ENCODE measurements around the gene PRPF6. TPM values are rescaled to one million over a fixed set of nuclear protein-coding genes. Genes with fewer than 3 reads are reported as not detected.

The PRPF6 gene
- polyA plus RNA-seq, 1 donor from 2014 or later: 91.9 TPM

DNA sequence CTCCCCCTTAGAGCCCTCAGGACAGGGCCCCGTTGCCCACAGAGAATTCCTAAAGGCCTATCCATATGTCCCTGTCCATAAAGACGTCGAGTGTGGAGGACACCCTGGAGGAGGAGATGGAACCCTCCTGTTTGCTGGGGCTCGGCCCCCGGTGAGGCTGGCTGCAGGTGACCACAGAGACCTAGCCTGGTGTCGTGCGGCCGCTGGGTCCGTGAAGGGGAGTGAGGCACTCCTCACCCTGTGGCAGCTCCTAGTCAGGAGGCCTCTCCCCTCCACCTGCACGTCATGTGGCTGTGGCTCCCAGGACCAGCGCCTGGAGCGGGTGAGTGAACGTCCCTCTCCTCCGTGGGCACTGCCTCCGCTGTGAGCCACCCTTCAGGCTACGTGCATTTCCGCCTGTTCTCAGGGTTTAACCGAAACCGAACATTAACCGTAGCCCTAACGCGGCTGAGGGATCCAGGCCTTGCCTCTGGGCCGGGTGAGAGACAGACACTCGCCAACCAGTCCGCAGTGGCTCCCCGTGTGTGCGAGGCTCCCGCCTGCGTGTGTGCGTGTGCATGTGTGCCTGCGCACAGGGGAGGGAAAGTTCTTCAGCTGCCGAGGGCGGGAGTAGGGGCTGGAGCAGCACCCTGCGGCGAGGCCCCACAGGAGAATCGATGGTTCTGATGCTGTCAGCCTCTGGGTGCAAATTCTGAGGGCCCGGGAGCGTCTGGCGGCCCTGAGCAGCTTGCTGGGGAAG is 76.1 kb downstream of the PRPF6 start:
- Histone ChIP-seq H2AFZ (ENCODE audit: low read depth, low read length) (no peak overlapping the region), H3K4me3 (ENCODE audit: low read length) (no peak overlapping the region), H3K4me2 (ENCODE audit: low read length) (no peak overlapping the region), H4K20me1 (ENCODE audit: insufficient read depth) (no peaks in the 10 kb centered on the region), H3K9me2 (ENCODE audit: insufficient read depth, low read length) (no peaks in the 10 kb centered on the region), H3K79me2 (replicated peaks; ENCODE audit: insufficient read depth, low read length) (no peaks in the 10 kb centered on the region), H3K9me3 (ENCODE audit: low read length) (no peaks in the 10 kb centered on the region), H3F3A (ENCODE audit: insufficient read depth, low read length, poor library complexity, severe bottlenecking) (no peaks in the 10 kb centered on the region), H3K27me3 (ENCODE audit: insufficient read depth, low read depth, low read length) (peaks cover 3% of the 10 kb centered on the region), H3K36me3 (ENCODE audit: insufficient read depth, low read length) (no peaks in the 10 kb centered on the region), H3K9ac (ENCODE audit: low read length) (no peak overlapping the region), H3K27ac (ENCODE audit: low read length) (no peak overlapping the region)
- no peak for TF ChIP-seq MXI1 (conservative IDR thresholded peaks at IDR 0.05; ENCODE audit: poor library complexity, severe bottlenecking)
- no peak for TF ChIP-seq EZH2 (IDR thresholded peaks at IDR 0.05; ENCODE audit: borderline replicate concordance, insufficient read depth, low read length, poor library complexity, severe bottlenecking)
- TF ChIP-seq, protein P1, sequence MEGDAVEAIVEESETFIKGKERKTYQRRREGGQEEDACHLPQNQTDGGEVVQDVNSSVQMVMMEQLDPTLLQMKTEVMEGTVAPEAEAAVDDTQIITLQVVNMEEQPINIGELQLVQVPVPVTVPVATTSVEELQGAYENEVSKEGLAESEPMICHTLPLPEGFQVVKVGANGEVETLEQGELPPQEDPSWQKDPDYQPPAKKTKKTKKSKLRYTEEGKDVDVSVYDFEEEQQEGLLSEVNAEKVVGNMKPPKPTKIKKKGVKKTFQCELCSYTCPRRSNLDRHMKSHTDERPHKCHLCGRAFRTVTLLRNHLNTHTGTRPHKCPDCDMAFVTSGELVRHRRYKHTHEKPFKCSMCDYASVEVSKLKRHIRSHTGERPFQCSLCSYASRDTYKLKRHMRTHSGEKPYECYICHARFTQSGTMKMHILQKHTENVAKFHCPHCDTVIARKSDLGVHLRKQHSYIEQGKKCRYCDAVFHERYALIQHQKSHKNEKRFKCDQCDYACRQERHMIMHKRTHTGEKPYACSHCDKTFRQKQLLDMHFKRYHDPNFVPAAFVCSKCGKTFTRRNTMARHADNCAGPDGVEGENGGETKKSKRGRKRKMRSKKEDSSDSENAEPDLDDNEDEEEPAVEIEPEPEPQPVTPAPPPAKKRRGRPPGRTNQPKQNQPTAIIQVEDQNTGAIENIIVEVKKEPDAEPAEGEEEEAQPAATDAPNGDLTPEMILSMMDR (IDR thresholded peaks at IDR 0.05; ENCODE audit: poor library complexity, severe bottlenecking): no peak
- TF ChIP-seq EP300 (conservative IDR thresholded peaks at IDR 0.05; ENCODE audit: poor library complexity, severe bottlenecking): no peak
- TF ChIP-seq RAD21 (conservative IDR thresholded peaks at IDR 0.05): no peak
- TF ChIP-seq REST (IDR thresholded peaks at IDR 0.05; ENCODE audit: borderline replicate concordance): no peak
- no peak for TF ChIP-seq POLR2AphosphoS5 (IDR thresholded peaks at IDR 0.05)
- no peak for TF ChIP-seq SMC3 (conservative IDR thresholded peaks at IDR 0.05; ENCODE audit: poor library complexity)
- no peak for TF ChIP-seq TAF1 (IDR thresholded peaks at IDR 0.05; ENCODE audit: low read depth)

- Histone ChIP-seq H3K9ac (ENCODE audit: low read length) (no peak overlapping the region), H3K4me3 (ENCODE audit: low read length) (no peak overlapping the region), H4K20me1 (ENCODE audit: insufficient read depth) (no peaks in the 10 kb centered on the region), H3F3A (ENCODE audit: insufficient read depth, low read length, poor library complexity, severe bottlenecking) (no peaks in the 10 kb centered on the region), H3K79me2 (replicated peaks; ENCODE audit: insufficient read depth, low read length) (no peaks in the 10 kb centered on the region), H3K36me3 (ENCODE audit: insufficient read depth, low read length) (no peaks in the 10 kb centered on the region), H3K9me3 (ENCODE audit: low read length) (no peaks in the 10 kb centered on the region), H2AFZ (ENCODE audit: low read depth, low read length) (no peak overlapping the region), H3K4me2 (ENCODE audit: low read length) (no peak overlapping the region), H3K27ac (ENCODE audit: low read length) (no peak overlapping the region), H3K27me3 (ENCODE audit: insufficient read depth, low read depth, low read length) (no peaks in the 10 kb centered on the region), H3K9me2 (ENCODE audit: insufficient read depth, low read length) (no peaks in the 10 kb centered on the region)
- TF ChIP-seq EP300 (conservative IDR thresholded peaks at IDR 0.05; ENCODE audit: poor library complexity, severe bottlenecking) (no peak), TAF1 (IDR thresholded peaks at IDR 0.05; ENCODE audit: low read depth) (no peak), SMC3 (conservative IDR thresholded peaks at IDR 0.05; ENCODE audit: poor library complexity) (peak; percentile 26), RAD21 (conservative IDR thresholded peaks at IDR 0.05) (peak; percentile 43)
- TF ChIP-seq, protein P1 (IDR thresholded peaks at IDR 0.05; ENCODE audit: poor library complexity, severe bottlenecking): peak; percentile 70
Measured at GRCh38 chr20:64057628-64058498, 76.9 kb downstream of the PRPF6 start.
